ENCODE data around the gene TMPRSS2. TPM values are rescaled to one million over a fixed set of nuclear protein-coding genes. Genes with fewer than 3 reads are reported as not detected.

The TMPRSS2 gene
- total RNA-seq, 1 donor from 2014 or later = 1.3 TPM

DNA sequence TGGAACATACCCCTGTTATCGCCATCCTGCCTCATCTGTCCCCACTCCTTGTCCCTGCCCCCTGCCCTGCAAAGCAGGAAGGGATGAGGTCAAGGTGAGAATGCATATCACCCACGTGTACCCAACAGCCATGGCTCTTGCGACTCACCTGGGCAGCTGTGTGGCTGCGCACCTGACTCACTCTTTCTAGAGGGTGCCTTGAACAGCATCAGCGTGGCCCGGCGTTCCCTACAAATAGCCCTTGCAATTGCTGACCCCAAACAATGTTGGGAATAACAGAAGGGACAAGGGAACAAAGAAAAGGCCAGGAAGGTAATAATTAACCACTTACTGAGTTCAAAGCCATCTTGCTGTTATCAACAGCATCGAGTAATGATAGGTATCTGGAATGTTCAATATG lies 10.2 kb downstream of the TMPRSS2 start:
- H3K4me1 Mint-ChIP-seq = peaks cover 21% of the 10 kb centered on the region

GRCh38 chr21:41497008-41497407 lies 10.9 kb downstream of the TMPRSS2 start:
- H3K27me3 Mint-ChIP-seq (ENCODE audit: low read depth) = peaks cover 11% of the 10 kb centered on the region
- H3K27ac Mint-ChIP-seq = no peak overlapping the region
- H3K9me3 Mint-ChIP-seq = no peaks in the 10 kb centered on the region
- DNase-seq (ENCODE audit: low spot score in 2 of 2, unreplicated experiment in 2 of 2) = no peak
- H3K36me3 Mint-ChIP-seq = no peaks in the 10 kb centered on the region
- no peak overlapping the region for H3K4me3 Mint-ChIP-seq
- peaks cover 21% of the 10 kb centered on the region for H3K4me1 Mint-ChIP-seq
- TF ChIP-seq CTCF (IDR thresholded peaks at IDR 0.05; ENCODE audit: unreplicated experiment) = no peak

More for the DNA sequence above, 10.2 kb downstream of the TMPRSS2 start:
- no peaks in the 10 kb centered on the region for H3K9me3 Mint-ChIP-seq
- DNase-seq (ENCODE audit: low spot score in 2 of 2, unreplicated experiment in 2 of 2) = no peak
- no peaks in the 10 kb centered on the region for H3K36me3 Mint-ChIP-seq
- no peak overlapping the region for H3K4me3 Mint-ChIP-seq
- no peak overlapping the region for H3K27ac Mint-ChIP-seq
- no peak for TF ChIP-seq CTCF (IDR thresholded peaks at IDR 0.05; ENCODE audit: unreplicated experiment)
- peaks cover 16% of the 10 kb centered on the region for H3K27me3 Mint-ChIP-seq (ENCODE audit: low read depth)

DNA sequence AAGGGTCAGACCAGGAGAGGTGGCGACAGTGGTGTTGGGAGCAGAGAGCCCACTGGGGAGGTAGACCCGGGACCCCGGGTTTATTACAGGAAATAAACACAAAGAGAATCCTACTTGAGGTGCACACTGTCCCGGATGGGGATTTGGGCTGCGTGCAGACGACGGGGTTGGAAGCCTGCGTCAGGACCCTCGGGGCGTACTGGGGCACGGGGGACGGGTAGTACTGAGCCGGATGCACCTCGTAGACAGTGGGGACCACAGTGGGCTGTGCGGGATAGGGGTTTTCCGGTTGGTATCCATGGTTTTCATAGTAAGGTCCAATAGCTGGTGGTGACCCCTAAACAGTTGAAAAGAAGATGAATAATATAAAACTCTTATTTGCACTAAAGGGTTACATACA lies 13.7 kb downstream of the TMPRSS2 start:
- no peaks in the 10 kb centered on the region for H3K27me3 Mint-ChIP-seq (ENCODE audit: low read depth)

GRCh38 chr21:41491412-41491811 lies 16.5 kb downstream of the TMPRSS2 start:
- no peaks in the 10 kb centered on the region for H3K27me3 Mint-ChIP-seq (ENCODE audit: low read depth)
- no peak overlapping the region for H3K27ac Mint-ChIP-seq
- H3K36me3 Mint-ChIP-seq = no peaks in the 10 kb centered on the region
- no peaks in the 10 kb centered on the region for H3K9me3 Mint-ChIP-seq
- no peak for TF ChIP-seq CTCF (IDR thresholded peaks at IDR 0.05; ENCODE audit: unreplicated experiment)
- peaks cover 3% of the 10 kb centered on the region for H3K4me1 Mint-ChIP-seq
- DNase-seq (ENCODE audit: low spot score in 2 of 2, unreplicated experiment in 2 of 2) = no peak
- no peak overlapping the region for H3K4me3 Mint-ChIP-seq

More for the DNA sequence above, 13.7 kb downstream of the TMPRSS2 start:
- H3K4me3 Mint-ChIP-seq = no peak overlapping the region
- H3K4me1 Mint-ChIP-seq = peaks cover 8% of the 10 kb centered on the region
- TF ChIP-seq CTCF (IDR thresholded peaks at IDR 0.05; ENCODE audit: unreplicated experiment) = no peak
- no peaks in the 10 kb centered on the region for H3K9me3 Mint-ChIP-seq
- no peak for DNase-seq (ENCODE audit: low spot score in 2 of 2, unreplicated experiment in 2 of 2)
- H3K36me3 Mint-ChIP-seq = no peaks in the 10 kb centered on the region
- H3K27ac Mint-ChIP-seq = no peak overlapping the region

DNA sequence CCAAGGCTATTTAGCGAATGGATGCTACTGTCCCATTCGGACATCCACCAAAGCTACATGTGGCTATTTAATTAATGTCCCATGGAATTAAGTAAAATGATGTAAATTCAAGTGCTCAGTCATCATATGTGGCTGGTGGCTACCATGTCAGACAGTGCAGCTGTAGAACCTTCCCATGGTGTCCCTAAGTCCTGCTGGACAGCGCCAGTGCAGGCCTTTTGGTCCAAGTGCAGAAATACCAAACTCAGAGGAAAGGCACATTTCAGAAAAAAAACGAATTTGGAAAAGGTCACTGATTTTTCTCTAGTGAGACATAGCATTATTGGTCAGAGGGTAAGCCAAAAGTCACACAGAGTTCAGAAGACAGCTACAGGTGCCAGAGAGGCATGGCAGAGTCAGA lies 17.6 kb downstream of the TMPRSS2 start:
- Mint-ChIP-seq H3K27me3 (ENCODE audit: low read depth) (no peaks in the 10 kb centered on the region), H3K9me3 (no peaks in the 10 kb centered on the region), H3K27ac (no peak overlapping the region), H3K36me3 (no peaks in the 10 kb centered on the region), H3K4me3 (no peak overlapping the region), H3K4me1 (peaks cover 2% of the 10 kb centered on the region)
- no peak for DNase-seq (ENCODE audit: low spot score in 2 of 2, unreplicated experiment in 2 of 2)
- no peak for TF ChIP-seq CTCF (IDR thresholded peaks at IDR 0.05; ENCODE audit: unreplicated experiment)

GRCh38 chr21:41489329-41489728 lies 18.6 kb downstream of the TMPRSS2 start:
- TF ChIP-seq CTCF (IDR thresholded peaks at IDR 0.05; ENCODE audit: unreplicated experiment) = no peak
- Mint-ChIP-seq H3K4me1 (peaks cover 2% of the 10 kb centered on the region), H3K4me3 (no peak overlapping the region), H3K9me3 (no peaks in the 10 kb centered on the region), H3K27ac (no peak overlapping the region), H3K27me3 (ENCODE audit: low read depth) (no peaks in the 10 kb centered on the region), H3K36me3 (no peaks in the 10 kb centered on the region)
- no peak for DNase-seq (ENCODE audit: low spot score in 2 of 2, unreplicated experiment in 2 of 2)

Measured in mesothelial cell of epicardium (in vitro differentiated cells).